Panc1 (cell line): ENCODE results near the gene NHLRC1. TPM values are rescaled to one million over a fixed set of nuclear protein-coding genes. Genes with fewer than 3 reads are reported as not detected.

Experiments
- ATAC-seq: fragments of 200-7000 bp; cut with Tn5 transposase; 2 replicates; pipeline ENCODE4 v1.9.1; 2020; ENCODE audit warnings: mild to moderate bottlenecking, moderate library complexity
- BruUV-seq: library from RNA; stranded (reverse); fragments of 400-500 nt; replicated peaks from 2 replicates; lab custom pipeline; 2021; lab: Mats Ljungman, UMichigan
- CTCF ChIA-PET: fragments of 300-600 bp; sonication (Branson Sonifier 250); formaldehyde crosslinking; loops from one replicate; lab custom pipeline; 2022; ENCODE audit warnings: antibody characterized with exemption; lab: Charles Lee
- POLR2A ChIA-PET: fragments of 300-600 bp; sonication (Branson Sonifier 250); formaldehyde crosslinking; loops from one replicate; lab custom pipeline; 2022; ENCODE audit warnings: antibody characterized with exemption; lab: Charles Lee
- DNase-seq: peaks from one replicate; pipeline ENCODE4 v3.0.0-alpha.2; 2010; ENCODE audit warnings: low read depth, low spot score
- H3K27ac ChIP-seq: 2 replicates; pipeline ENCODE4 v1.5.1; 2011; ENCODE audit warnings: mild to moderate bottlenecking, low read length, inconsistent platforms
- H3K27me3 ChIP-seq: fragments of 200-500 bp; sonication (Bioruptor generic); 2 replicates; pipeline ENCODE4 v1.6.0; 2014; ENCODE audit warnings: low read length, inconsistent platforms; ENCODE audit not compliant: control insufficient read depth, insufficient read depth
- H3K36me3 ChIP-seq: fragments of 200-500 bp; sonication (Bioruptor generic); 2 replicates; pipeline ENCODE4 v1.5.1; 2014; ENCODE audit warnings: inconsistent platforms, mild to moderate bottlenecking, low read length, moderate library complexity; ENCODE audit not compliant: control insufficient read depth, insufficient read depth
- H3K4me1 ChIP-seq: 2 replicates; pipeline ENCODE4 v1.5.1; 2011; ENCODE audit warnings: inconsistent platforms, mild to moderate bottlenecking, low read length, moderate library complexity; ENCODE audit not compliant: control insufficient read depth, insufficient read depth
- H3K4me3 ChIP-seq, 2 experiments: 2 replicates each; pipeline ENCODE4 v1.5.1; 2011 to 2012; ENCODE audit warnings: low read depth in 2 of 2, low read length in 2 of 2, mild to moderate bottlenecking in 2 of 2, inconsistent platforms in 1 of 2, moderate library complexity in 1 of 2
- H3K9me3 ChIP-seq: fragments of 200-500 bp; sonication (Bioruptor generic); 2 replicates; pipeline ENCODE4 v1.5.1; 2014; ENCODE audit warnings: low read depth, mild to moderate bottlenecking, inconsistent platforms, low read length, moderate library complexity; ENCODE audit not compliant: control insufficient read depth, insufficient read depth
- CTCF ChIP-seq: fragments of 450-650 bp; IDR thresholded peaks from 2 replicates; pipeline ENCODE4 v1.5.1; 2017; ENCODE audit warnings: mild to moderate bottlenecking
- POLR2AphosphoS5 ChIP-seq: IDR thresholded peaks from 2 replicates; pipeline ENCODE4 v1.6.1; 2012; ENCODE audit warnings: mild to moderate bottlenecking, low read depth, low read length, moderate library complexity
- REST ChIP-seq, 2 experiments: IDR thresholded peaks; 2 replicates each; pipeline ENCODE4 v1.6.1; 2011 to 2012; ENCODE audit warnings: low read depth in 2 of 2, control low read depth in 1 of 2, low read length in 1 of 2, mild to moderate bottlenecking in 1 of 2, moderate library complexity in 1 of 2; ENCODE audit not compliant: insufficient read depth in 1 of 2
- SIN3A ChIP-seq: IDR thresholded peaks from 2 replicates; pipeline ENCODE4 v1.6.1; 2012; ENCODE audit warnings: low read depth, mild to moderate bottlenecking, low read length, moderate library complexity, borderline replicate concordance; ENCODE audit not compliant: insufficient read depth
- TCF7L2 ChIP-seq: IDR thresholded peaks from 2 replicates; pipeline ENCODE4 v1.6.1; 2011; ENCODE audit warnings: mild to moderate bottlenecking, low read depth, low read length, inconsistent platforms
- in situ Hi-C: cut with HindIII; loops from 2 replicates; pipeline ENCODE4 v1.10.0; 2016; ENCODE audit warnings: low sequenced_read_pairs, low pct_unique_long_range_greater_than_20kb
- intact Hi-C: fragments of 100-400 bp; cut with micrococcal nuclease; formaldehyde crosslinking; loops from one replicate; pipeline ENCODE4 v1.10.0; 2022; ENCODE audit not compliant: unreplicated experiment
- total RNA-seq: library from RNA; stranded (reverse); gene quantifications from one replicate; pipeline ENCODE4 v1.2.1, GENCODE V29; 2021; ENCODE audit not compliant: unreplicated experiment

Gene NHLRC1
- total RNA-seq, 1 experiment from 2014 or later: 2.1 TPM

GRCh38 chr6:18148304-18149025, 26.0 kb upstream of the NHLRC1 start:
- no TSS peak for BruUV-seq
- in situ Hi-C loops (no loop called here), intact Hi-C loops (no loop called here)
- no peaks in the 10 kb centered on the region for H3K36me3 ChIP-seq
- no peaks in the 10 kb centered on the region; the same call in 1 of the 2 replicates for H3K4me1 ChIP-seq
- ATAC-seq (no peak), DNase-seq (peak; percentile 15)
- H3K27me3 ChIP-seq: no peaks in the 10 kb centered on the region
- H3K4me3 ChIP-seq: no peak overlapping the region
- TF ChIP-seq SIN3A: no peak
- no peak for TF ChIP-seq CTCF
- TF ChIP-seq TCF7L2: no peak
- TF ChIP-seq POLR2AphosphoS5: no peak
- TF ChIP-seq REST (IDR thresholded peaks at IDR 0.05; ENCODE audit: insufficient read depth in 1 of 2, low read depth in 2 of 2, low read length in 1 of 2): no peak
- no peak overlapping the region for H3K27ac ChIP-seq
- no peaks in the 10 kb centered on the region for H3K9me3 ChIP-seq
- ChIA-PET POLR2A (no interaction called here), CTCF (no interaction called here)

GRCh38 chr6:18147616-18148015, 25.1 kb upstream of the NHLRC1 start:
- BruUV-seq: no TSS peak

More at GRCh38 chr6:18147616-18148015, 25.1 kb upstream of the NHLRC1 start:
- no peak for TF ChIP-seq CTCF
- no peak for TF ChIP-seq POLR2AphosphoS5
- no peak for TF ChIP-seq SIN3A
- TF ChIP-seq REST (IDR thresholded peaks at IDR 0.05; ENCODE audit: insufficient read depth in 1 of 2, low read depth in 2 of 2, low read length in 1 of 2): no peak
- no peak for TF ChIP-seq TCF7L2
- Histone ChIP-seq H3K9me3 (no peaks in the 10 kb centered on the region), H3K4me1 (no peaks in the 10 kb centered on the region), H3K4me3 (no peak overlapping the region), H3K27me3 (no peaks in the 10 kb centered on the region), H3K36me3 (no peaks in the 10 kb centered on the region), H3K27ac (no peak overlapping the region)
- in situ Hi-C loops (no loop called here), intact Hi-C loops (no loop called here)
- ATAC-seq (no peak), DNase-seq (no peak)
- ChIA-PET POLR2A (no interaction called here), CTCF (no interaction called here)
